Measurements from ENCODE around the gene C1QB. TPM values are rescaled to one million over a fixed set of nuclear protein-coding genes. Genes with fewer than 3 reads are reported as not detected.

The C1QB gene
- total RNA-seq, 1 donor from 2014 or later: not detected

- Mint-ChIP-seq H3K27me3 (peaks cover 19% of the 10 kb centered on the region), H3K27ac (no peak overlapping the region), H3K4me3 (no peak overlapping the region), H3K36me3 (ENCODE audit: low read depth) (no peaks in the 10 kb centered on the region), H3K9me3 (no peaks in the 10 kb centered on the region), H3K4me1 (no peaks in the 10 kb centered on the region)
- no peak for DNase-seq
- ATAC-seq (ENCODE audit: low read depth): no peak
- ChIA-PET POLR2A (no interaction called here), CTCF (no interaction called here)
- TF ChIP-seq CTCF (IDR thresholded peaks at IDR 0.05): no peak
- intact Hi-C loops (cut with micrococcal nuclease): no loop called here
These were observed 36.5 kb upstream of the C1QB start for GRCh38 chr1:22616571-22616970.

- Mint-ChIP-seq H3K4me1 (no peaks in the 10 kb centered on the region), H3K4me3 (no peak overlapping the region), H3K9me3 (no peaks in the 10 kb centered on the region), H3K27me3 (peaks cover 21% of the 10 kb centered on the region), H3K36me3 (ENCODE audit: low read depth) (no peaks in the 10 kb centered on the region), H3K27ac (no peak overlapping the region)
- DNase-seq (no peak), ATAC-seq (ENCODE audit: low read depth) (no peak)
- POLR2A ChIA-PET: no interaction called here
- CTCF ChIA-PET: no interaction called here
- intact Hi-C loops (cut with micrococcal nuclease): no loop called here
- TF ChIP-seq CTCF (IDR thresholded peaks at IDR 0.05): no peak
These were observed 35.0 kb upstream of the C1QB start for GRCh38 chr1:22618056-22618455.

GRCh38 chr1:22619252-22619651 is 33.8 kb upstream of the C1QB start:
- Mint-ChIP-seq H3K36me3 (ENCODE audit: low read depth) (no peaks in the 10 kb centered on the region), H3K9me3 (no peaks in the 10 kb centered on the region), H3K4me3 (no peak overlapping the region), H3K27ac (no peak overlapping the region), H3K4me1 (no peaks in the 10 kb centered on the region), H3K27me3 (peaks cover 24% of the 10 kb centered on the region)
- ChIA-PET CTCF (no interaction called here), POLR2A (no interaction called here)
- ATAC-seq (ENCODE audit: low read depth) (no peak), DNase-seq (no peak)
- TF ChIP-seq CTCF (IDR thresholded peaks at IDR 0.05): no peak
- intact Hi-C loops (cut with micrococcal nuclease): no loop called here

GRCh38 chr1:22619798-22620197 is 33.2 kb upstream of the C1QB start:
- H3K9me3 Mint-ChIP-seq: no peaks in the 10 kb centered on the region
- TF ChIP-seq CTCF (IDR thresholded peaks at IDR 0.05): no peak
- no peaks in the 10 kb centered on the region for H3K36me3 Mint-ChIP-seq (ENCODE audit: low read depth)
- ATAC-seq (ENCODE audit: low read depth): no peak
- H3K27ac Mint-ChIP-seq: no peak overlapping the region
- intact Hi-C loops (cut with micrococcal nuclease): no loop called here
- no peak overlapping the region for H3K4me3 Mint-ChIP-seq
- ChIA-PET CTCF (no interaction called here), POLR2A (no interaction called here)
- H3K4me1 Mint-ChIP-seq: no peaks in the 10 kb centered on the region
- DNase-seq: no peak
- peaks cover 21% of the 10 kb centered on the region for H3K27me3 Mint-ChIP-seq

- ChIA-PET CTCF (no interaction called here), POLR2A (no interaction called here)
- H3K27me3 Mint-ChIP-seq: peaks cover 27% of the 10 kb centered on the region
- H3K4me3 Mint-ChIP-seq: no peak overlapping the region
- intact Hi-C loops (cut with micrococcal nuclease): no loop called here
- no peaks in the 10 kb centered on the region for H3K36me3 Mint-ChIP-seq (ENCODE audit: low read depth)
- no peaks in the 10 kb centered on the region for H3K9me3 Mint-ChIP-seq
- no peak for ATAC-seq (ENCODE audit: low read depth)
- H3K27ac Mint-ChIP-seq: no peak overlapping the region
- TF ChIP-seq CTCF (IDR thresholded peaks at IDR 0.05): no peak
- DNase-seq: no peak
- H3K4me1 Mint-ChIP-seq: no peaks in the 10 kb centered on the region
These were observed 31.3 kb upstream of the C1QB start for GRCh38 chr1:22621761-22622160.
